GM18867 (cell line): ENCODE measurements around the gene AZU1.

Experiments used
- ATAC-seq: cut with Tn5 transposase; IDR thresholded peaks from one replicate; pipeline ENCODE4 v1.9.1; 2021; ENCODE audit warnings: mild to moderate bottlenecking, moderate library complexity; ENCODE audit not compliant: unreplicated experiment

Gene AZU1

GRCh38 chr19:796692-797527 lies 30.7 kb upstream of the AZU1 start, which contains the start of gene PTBP1:
Gene PTBP1, plus strand, starts transcription at chr19:797452. Its CDS starts 46 bp downstream, at chr19:797498.
- ATAC-seq, result peak; percentile 77

DNA sequence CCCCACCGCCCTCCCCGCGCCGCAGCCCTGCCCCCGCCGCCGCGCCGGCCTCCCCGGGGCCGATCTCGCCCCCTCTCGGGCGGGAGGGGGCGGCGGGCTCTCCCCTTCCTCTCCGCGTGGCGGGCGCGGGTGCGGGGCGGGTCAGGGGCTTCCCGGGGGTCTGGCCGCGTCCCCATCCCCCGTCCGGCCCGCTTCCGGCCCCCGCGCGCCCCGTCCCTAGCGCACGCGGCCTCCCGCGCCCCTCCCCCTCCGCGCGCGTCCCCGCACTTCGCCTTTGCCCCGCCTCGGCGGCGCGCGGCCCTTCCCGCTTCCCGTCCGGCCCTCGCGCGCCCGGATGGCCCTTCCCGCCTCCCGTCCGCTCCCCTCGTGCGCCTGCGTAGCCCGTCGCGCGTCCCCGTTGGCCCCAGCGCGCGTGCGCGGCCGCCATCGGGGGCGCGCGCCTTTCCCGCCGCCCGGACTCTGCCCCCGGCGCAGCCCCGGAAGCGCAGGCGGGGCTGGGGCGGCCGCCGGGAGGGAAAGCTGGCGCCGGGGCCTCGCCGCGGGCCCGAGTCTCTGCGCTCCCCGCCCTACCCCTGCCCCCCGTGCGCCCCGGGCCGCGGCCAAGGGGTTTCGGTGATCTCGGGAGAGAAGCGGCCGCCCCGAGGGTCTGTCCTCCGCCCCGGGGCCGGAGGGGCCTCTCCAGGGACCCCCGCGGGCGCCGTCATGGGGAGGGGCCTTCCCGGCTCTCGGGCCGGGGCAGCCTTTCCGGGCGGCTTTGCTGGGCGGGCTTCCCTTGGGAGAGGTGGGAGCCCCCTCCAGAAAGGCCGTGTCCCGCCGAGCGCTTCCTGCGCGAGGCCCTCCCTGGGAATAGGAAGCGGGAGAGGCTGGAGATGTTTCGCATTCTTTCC lies 29.9 kb upstream of the AZU1 start:
- peak; percentile 45 for ATAC-seq

DNA sequence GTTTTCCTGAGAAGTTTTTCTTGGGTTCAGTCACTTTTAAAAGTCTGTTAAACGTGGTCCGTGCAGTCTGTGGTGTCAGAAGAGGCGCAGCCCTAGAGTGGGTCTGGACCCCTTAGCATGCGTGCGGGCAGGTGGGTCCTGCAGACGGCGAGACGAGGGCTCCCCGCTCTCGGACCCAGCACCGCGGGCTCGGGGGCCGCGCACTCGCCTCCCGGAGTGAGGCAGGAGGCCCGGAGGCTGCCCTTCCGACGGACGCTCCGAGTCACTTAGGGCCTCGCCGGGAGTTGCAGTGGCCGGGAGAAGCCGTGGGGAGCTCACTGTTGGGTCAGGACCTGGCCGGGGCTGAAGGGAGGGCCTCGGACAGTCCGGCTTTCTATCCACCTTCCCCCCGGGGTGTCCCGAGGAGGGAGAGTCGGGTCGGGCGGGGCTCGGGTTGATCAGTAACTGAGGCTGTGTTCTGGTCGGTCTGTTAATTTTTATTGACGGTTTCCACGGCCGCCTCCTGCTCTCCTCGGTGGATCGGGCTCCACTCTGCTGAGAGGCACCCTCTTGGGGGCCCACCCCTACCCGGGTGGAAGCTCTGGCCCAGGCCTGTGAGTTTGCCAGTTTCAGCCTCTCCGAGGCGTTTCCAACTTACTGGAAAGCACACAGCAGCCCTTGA lies 29.1 kb upstream of the AZU1 start:
- ATAC-seq, result no peak

GRCh38 chr19:799076-799881 lies 28.4 kb upstream of the AZU1 start:
- no peak for ATAC-seq

DNA sequence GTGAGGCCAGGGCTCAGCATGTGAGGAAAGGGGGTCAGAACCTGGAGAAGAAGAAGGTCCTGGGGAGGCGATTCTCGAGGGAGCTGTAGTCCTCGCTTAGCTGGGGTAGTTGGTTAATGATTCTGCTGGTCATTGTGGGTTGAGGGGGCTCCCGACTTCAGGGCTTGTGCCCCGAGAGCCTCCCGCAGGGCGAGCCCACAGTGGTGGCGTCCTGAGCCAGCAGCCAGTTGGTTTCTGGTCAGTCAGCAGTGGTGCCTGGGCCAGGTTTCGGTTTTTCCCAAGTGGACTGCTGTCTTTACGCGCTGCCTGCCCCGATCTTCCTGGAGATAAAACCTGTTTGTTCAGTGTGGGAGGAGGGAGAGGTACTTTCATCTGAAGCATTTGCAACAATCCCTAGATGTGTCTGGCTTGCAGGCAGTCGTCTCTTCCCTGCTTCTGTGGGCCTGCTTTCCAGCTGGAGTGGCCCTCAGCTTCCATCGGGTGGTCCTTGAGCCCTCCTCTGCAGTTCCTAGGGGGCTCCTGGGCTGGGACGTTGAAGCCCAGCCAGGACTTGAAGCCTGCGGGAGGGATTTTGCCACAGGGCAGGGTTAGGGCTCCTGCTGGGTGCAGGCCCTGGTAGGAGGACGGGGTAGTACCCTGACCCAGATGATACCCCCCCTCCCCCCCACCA lies 27.1 kb upstream of the AZU1 start:
- ATAC-seq, result no peak

- ATAC-seq, result no peak
These were observed 26.4 kb upstream of the AZU1 start for GRCh38 chr19:801030-801860.

GRCh38 chr19:801861-802497 lies 25.7 kb upstream of the AZU1 start:
- no peak for ATAC-seq

DNA sequence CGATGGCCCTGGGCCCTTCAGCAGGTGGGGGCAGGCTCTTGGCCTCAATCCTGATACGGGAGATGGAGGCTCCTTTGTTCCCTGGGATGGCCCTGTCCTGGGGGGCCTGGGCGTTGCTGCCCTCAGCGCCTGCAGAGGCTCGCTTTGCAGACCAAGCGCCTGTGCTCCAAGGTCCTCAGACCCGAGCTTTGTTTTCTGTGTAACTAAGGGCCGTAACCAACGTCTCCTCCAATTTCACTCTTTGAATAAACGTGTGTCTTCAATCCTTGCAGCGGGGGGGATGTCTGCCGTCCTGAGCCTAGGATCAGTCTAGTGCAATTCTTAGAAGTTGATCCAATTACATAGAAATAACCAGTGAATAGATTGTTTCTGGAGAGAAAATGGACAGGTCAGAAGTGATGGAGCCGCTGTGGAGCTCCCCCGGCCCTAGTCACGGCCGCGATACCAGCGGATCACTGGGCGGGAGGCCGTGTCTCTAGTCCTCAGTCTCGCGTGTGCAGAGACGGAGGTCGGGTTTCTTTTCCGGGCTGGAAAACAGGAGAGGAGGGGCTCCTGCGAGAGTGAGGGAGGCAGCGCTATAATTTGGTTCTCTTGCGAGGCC lies 25.0 kb upstream of the AZU1 start:
- no peak for ATAC-seq

- no peak for ATAC-seq
These were observed 24.5 kb upstream of the AZU1 start for GRCh38 chr19:803099-803561.

DNA sequence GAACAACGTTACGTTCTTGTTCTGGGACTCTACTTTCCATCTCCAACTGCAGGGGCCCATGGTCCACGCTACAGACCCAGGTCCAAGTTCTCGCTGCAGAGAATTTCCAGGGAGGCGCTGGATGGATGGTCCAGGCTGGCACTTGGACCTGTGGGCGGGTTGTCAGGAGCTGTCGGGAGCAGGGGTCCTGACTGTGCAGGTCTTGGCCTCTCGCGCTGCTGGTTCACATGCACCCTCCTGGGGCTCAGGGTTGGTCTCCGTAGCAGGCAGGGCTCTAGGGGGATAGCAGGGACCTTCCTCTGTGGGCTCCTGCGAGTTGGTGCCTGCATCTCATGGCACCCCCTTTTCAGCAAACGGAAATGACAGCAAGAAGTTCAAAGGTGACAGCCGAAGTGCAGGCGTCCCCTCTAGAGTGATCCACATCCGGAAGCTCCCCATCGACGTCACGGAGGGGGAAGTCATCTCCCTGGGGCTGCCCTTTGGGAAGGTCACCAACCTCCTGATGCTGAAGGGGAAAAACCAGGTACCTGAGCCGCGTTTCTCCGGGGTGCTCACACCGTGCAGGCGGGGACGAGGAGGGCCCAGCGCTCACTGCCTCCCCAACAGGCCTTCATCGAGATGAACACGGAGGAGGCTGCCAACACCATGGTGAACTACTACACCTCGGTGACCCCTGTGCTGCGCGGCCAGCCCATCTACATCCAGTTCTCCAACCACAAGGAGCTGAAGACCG lies 23.8 kb upstream of the AZU1 start:
- ATAC-seq, result no peak

DNA sequence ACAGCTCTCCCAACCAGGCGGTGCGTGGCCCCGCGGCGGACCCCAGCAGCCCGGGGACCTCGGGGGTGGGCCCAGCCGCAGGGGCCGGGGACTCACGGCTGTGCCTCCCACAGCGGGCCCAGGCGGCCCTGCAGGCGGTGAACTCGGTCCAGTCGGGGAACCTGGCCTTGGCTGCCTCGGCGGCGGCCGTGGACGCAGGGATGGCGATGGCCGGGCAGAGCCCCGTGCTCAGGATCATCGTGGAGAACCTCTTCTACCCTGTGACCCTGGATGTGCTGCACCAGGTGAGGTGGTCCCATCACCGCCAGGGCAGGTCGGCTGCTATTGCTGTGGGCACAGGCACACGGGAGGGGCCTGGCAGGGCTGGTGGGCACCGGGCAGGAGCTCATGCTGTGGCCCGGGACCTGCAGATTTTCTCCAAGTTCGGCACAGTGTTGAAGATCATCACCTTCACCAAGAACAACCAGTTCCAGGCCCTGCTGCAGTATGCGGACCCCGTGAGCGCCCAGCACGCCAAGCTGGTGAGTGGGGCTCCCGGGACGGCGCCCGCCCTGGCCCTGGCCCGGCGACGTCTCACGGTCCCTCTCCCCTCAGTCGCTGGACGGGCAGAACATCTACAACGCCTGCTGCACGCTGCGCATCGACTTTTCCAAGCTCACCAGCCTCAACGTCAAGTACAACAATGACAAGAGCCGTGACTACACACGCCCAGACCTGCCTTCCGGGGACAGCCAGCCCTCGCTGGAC lies 23.0 kb upstream of the AZU1 start:
- ATAC-seq, result no peak

DNA sequence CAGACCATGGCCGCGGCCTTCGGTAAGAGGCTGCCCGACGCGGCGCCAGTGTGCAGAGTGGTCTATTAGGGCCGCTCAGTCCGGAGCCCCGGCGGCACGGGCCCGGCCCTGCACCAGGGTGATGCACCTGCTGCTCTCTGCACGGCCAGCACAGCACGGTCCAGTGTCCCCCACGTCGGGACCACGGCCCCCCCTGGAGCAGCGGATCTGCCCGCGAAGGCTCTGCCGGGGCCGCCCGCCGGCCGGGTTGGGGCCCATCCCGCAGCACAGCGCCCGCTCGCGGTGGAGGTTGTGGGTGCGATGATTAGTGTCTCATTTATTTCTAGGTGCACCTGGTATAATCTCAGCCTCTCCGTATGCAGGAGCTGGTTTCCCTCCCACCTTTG lies 22.5 kb upstream of the AZU1 start:
- ATAC-seq, result no peak

DNA sequence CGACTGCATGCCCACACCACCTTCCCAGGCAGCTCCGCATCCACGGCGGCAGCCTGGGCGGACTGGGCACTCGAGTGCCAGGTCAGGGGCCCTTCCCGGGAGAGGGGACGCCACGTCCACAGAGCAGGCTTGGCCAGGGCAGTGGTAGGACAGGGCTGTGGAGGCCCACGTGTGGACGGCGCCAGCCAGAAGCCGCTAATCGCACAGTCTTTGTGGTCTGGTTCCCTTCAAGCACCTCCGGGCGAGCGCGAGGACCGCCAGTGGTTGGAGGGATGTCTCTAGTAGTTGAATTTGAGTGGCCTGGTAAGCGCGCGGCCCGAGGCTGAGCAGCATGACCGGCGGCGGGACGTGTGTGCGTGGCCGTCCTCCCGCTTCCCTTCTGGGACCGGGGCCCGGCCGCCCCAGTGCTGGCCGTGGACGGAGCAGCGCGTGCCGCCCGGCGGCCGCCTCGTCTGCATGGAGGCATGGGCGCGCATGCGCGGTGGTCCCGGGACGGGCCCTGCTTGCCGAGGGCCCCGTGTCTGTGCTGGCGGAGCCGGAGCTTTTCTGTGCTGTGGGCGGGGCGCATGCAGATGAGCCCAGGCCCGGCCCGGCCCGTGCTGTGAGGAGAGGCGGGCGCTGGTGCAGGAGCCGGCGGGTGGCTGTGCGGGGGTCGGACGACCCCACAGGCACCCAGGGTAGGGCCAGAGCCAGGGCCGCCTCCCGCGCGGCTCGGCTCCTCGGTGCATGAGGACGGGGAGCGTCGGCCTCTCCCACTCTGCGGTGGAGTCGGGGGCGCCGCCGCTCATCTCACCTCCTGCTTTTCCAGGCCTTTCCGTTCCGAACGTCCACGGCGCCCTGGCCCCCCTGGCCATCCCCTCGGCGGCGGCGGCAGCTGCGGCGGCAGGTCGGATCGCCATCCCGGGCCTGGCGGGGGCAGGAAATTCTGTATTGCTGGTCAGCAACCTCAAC lies 21.8 kb upstream of the AZU1 start:
- ATAC-seq, result no peak

- ATAC-seq, result no peak
These were observed 20.7 kb upstream of the AZU1 start for GRCh38 chr19:806815-807421.
